IMR-90 (cell line): ENCODE measurements around the gene MUCL3. TPM values are rescaled to one million over a fixed set of nuclear protein-coding genes. Genes with fewer than 3 reads are reported as not detected.

Experiments used
- ATAC-seq: fragments of 200-7000 bp; cut with Tn5 transposase; 2 replicates; pipeline ENCODE4 v1.9.1; 2020; ENCODE audit warnings: low read depth, mild to moderate bottlenecking, moderate library complexity
- BruUV-seq: library from RNA; stranded (reverse); fragments of 400-500 nt; replicated peaks from 2 replicates; lab custom pipeline; 2021; lab: Mats Ljungman, UMichigan
- CTCF ChIA-PET: fragments of 300-600 bp; formaldehyde crosslinking; extraction: SDS; loops from one replicate; lab custom pipeline; 2021; ENCODE audit warnings: antibody characterized with exemption; lab: Yijun Ruan, JAX
- POLR2A ChIA-PET: fragments of 300-600 bp; sonication (Branson Sonifier 250); formaldehyde crosslinking; loops from one replicate; lab custom pipeline; 2022; ENCODE audit warnings: antibody characterized with exemption; ENCODE audit not compliant: unreplicated experiment; lab: Charles Lee
- DNase-seq: peaks from one replicate; pipeline ENCODE4 v3.0.0; 2013
- H2AFZ ChIP-seq: replicated peaks from 2 replicates; pipeline ENCODE3; 2013; ENCODE audit warnings: low read length, mild to moderate bottlenecking; ENCODE audit not compliant: poor library complexity
- H2AK5ac ChIP-seq: 2 replicates; pipeline ENCODE4 v1.6.1; 2013; ENCODE audit warnings: low read depth, low read length, inconsistent platforms
- H2AK9ac ChIP-seq: replicated peaks from 2 replicates; pipeline ENCODE3; 2013; ENCODE audit warnings: mild to moderate bottlenecking, low read depth, low read length, moderate library complexity; ENCODE audit not compliant: poor library complexity
- H2BK120ac ChIP-seq: 2 replicates; pipeline ENCODE4 v1.6.1; 2013; ENCODE audit warnings: low read depth, low read length, inconsistent platforms
- H2BK15ac ChIP-seq: 3 replicates; pipeline ENCODE4 v1.6.1; 2013; ENCODE audit warnings: low read depth, low read length, inconsistent platforms
- H2BK20ac ChIP-seq: 2 replicates; pipeline ENCODE4 v1.6.1; 2013; ENCODE audit warnings: low read depth, mild to moderate bottlenecking, inconsistent platforms, low read length, moderate library complexity
- H2BK5ac ChIP-seq: 2 replicates; pipeline ENCODE4 v1.6.1; 2013; ENCODE audit warnings: mild to moderate bottlenecking, low read depth, low read length, inconsistent platforms; ENCODE audit not compliant: poor library complexity, severe bottlenecking
- H3K14ac ChIP-seq: replicated peaks from 2 replicates; pipeline ENCODE4 v1.6.1; 2013; ENCODE audit warnings: low read depth, low read length, inconsistent platforms
- H3K18ac ChIP-seq: 2 replicates; pipeline ENCODE4 v1.6.1; 2013; ENCODE audit warnings: low read depth, low read length, control low read depth
- H3K23ac ChIP-seq: 2 replicates; pipeline ENCODE4 v1.6.1; 2013; ENCODE audit warnings: low read depth, low read length, inconsistent platforms
- H3K27ac ChIP-seq: 2 replicates; pipeline ENCODE4 v1.5.1; 2013; ENCODE audit warnings: mild to moderate bottlenecking, control low read depth, low read length; ENCODE audit not compliant: insufficient read depth
- H3K27me3 ChIP-seq: 2 replicates; pipeline ENCODE4 v1.6.1; 2013; ENCODE audit warnings: low read length; ENCODE audit not compliant: control insufficient read depth, insufficient read depth
- H3K36me3 ChIP-seq: 2 replicates; pipeline ENCODE4 v1.6.1; 2013; ENCODE audit warnings: low read length, mixed read lengths; ENCODE audit not compliant: control insufficient read depth, insufficient read depth
- H3K4ac ChIP-seq: 2 replicates; pipeline ENCODE4 v1.6.1; 2013; ENCODE audit warnings: low read depth, low read length, inconsistent platforms
- H3K4me1 ChIP-seq: 2 replicates; pipeline ENCODE4 v1.6.1; 2013; ENCODE audit warnings: low read length, mixed read lengths; ENCODE audit not compliant: control insufficient read depth, insufficient read depth
- H3K4me2 ChIP-seq: 2 replicates; pipeline ENCODE4 v1.6.1; 2013; ENCODE audit warnings: low read depth, mild to moderate bottlenecking, control low read depth, low read length, moderate library complexity
- H3K4me3 ChIP-seq: 2 replicates; pipeline ENCODE4 v1.5.1; 2013; ENCODE audit warnings: low read depth, mild to moderate bottlenecking, control low read depth, low read length, moderate library complexity; ENCODE audit not compliant: insufficient read depth
- H3K56ac ChIP-seq: 2 replicates; pipeline ENCODE4 v1.6.1; 2013; ENCODE audit warnings: low read length, inconsistent platforms; ENCODE audit not compliant: insufficient read depth; ENCODE audit errors: extremely low read depth
- H3K79me1 ChIP-seq, 2 experiments: 2 replicates each; pipeline ENCODE4 v1.6.1; 2013; ENCODE audit warnings: low read length in 2 of 2, inconsistent platforms in 1 of 2, low read depth in 1 of 2
- H3K9ac ChIP-seq: 2 replicates; pipeline ENCODE4 v1.6.1; 2013; ENCODE audit warnings: low read depth, low read length, control low read depth
- H3K9me1 ChIP-seq: 2 replicates; pipeline ENCODE4 v1.6.1; 2013; ENCODE audit warnings: low read length, inconsistent platforms; ENCODE audit not compliant: insufficient read depth
- H3K9me3 ChIP-seq: 2 replicates; pipeline ENCODE4 v1.6.1; 2013; ENCODE audit warnings: low read length; ENCODE audit not compliant: control insufficient read depth, insufficient read depth
- H4K20me1 ChIP-seq: 2 replicates; pipeline ENCODE4 v1.6.1; 2013; ENCODE audit warnings: low read length, inconsistent platforms; ENCODE audit not compliant: insufficient read depth
- H4K5ac ChIP-seq: 2 replicates; pipeline ENCODE4 v1.6.1; 2013; ENCODE audit warnings: mild to moderate bottlenecking, low read depth, low read length, control low read depth
- H4K8ac ChIP-seq, 2 experiments: 2 replicates each; pipeline ENCODE4 v1.6.1; 2013; ENCODE audit warnings: low read depth in 2 of 2, low read length in 2 of 2, control low read depth in 1 of 2, inconsistent platforms in 1 of 2
- H4K91ac ChIP-seq: 2 replicates; pipeline ENCODE4 v1.6.1; 2013; ENCODE audit warnings: low read depth, low read length, inconsistent platforms; ENCODE audit not compliant: insufficient read depth
- CEBPB ChIP-seq: IDR thresholded peaks from 2 replicates; pipeline ENCODE4 v1.6.1; 2012; ENCODE audit warnings: low read depth, low read length, improper control_type of control experiment
- CHD1 ChIP-seq: IDR thresholded peaks from 2 replicates; pipeline ENCODE4 v1.6.1; 2012; ENCODE audit warnings: low read depth, low read length, improper control_type of control experiment
- MXI1 ChIP-seq: IDR thresholded peaks from 2 replicates; pipeline ENCODE4 v1.6.1; 2012; ENCODE audit warnings: low read depth, mild to moderate bottlenecking, low read length, moderate library complexity, borderline replicate concordance
- POLR2A ChIP-seq: IDR thresholded peaks from 2 replicates; pipeline ENCODE4 v1.6.1; 2012; ENCODE audit warnings: mild to moderate bottlenecking, low read depth, low read length
- WGBS, 2 experiments: methylation state at CpG; one replicate each; pipeline versions ENCODE4 v1.1.5 to v1.1.7; 2013; ENCODE audit warnings: missing lambda C conversion rate in 2 of 2; ENCODE audit not compliant: insufficient read length in 1 of 2; ENCODE audit errors: extremely low coverage in 2 of 2; 5-methylcytosine and 5-hydroxymethylcytosine counted together
- dilution Hi-C: fragments of 300-500 bp; cut with HindIII; formaldehyde crosslinking; loops from one replicate; pipeline ENCODE4 v1.14.3; 2018; ENCODE audit warnings: low sequenced_read_pairs; ENCODE audit not compliant: unreplicated experiment
- in situ Hi-C: fragments of 300-500 bp; cut with MboI; formaldehyde crosslinking; loops from 3 replicates; pipeline ENCODE4 v1.14.3; 2019; ENCODE audit warnings: low sequenced_read_pairs, inconsistent platforms, mixed read lengths
- intact Hi-C: fragments of 100-400 bp; cut with micrococcal nuclease; formaldehyde crosslinking; loops from 2 replicates; pipeline ENCODE4 v1.10.0; 2022
- polyA plus RNA-seq, 3 experiments: library from polyadenylated mRNA; depleted of rRNA; stranded (reverse); fragments of >200 nt; gene quantifications; 2 replicates each; pipeline ENCODE4 v1.2.3, GENCODE V29; 2012; ENCODE audit warnings: low replicate concordance in 1 of 3
- total RNA-seq: library from RNA; depleted of rRNA; stranded (reverse); fragments of >200 nt; gene quantifications from 2 replicates; pipeline ENCODE4 v1.2.3, GENCODE V29; 2012

The MUCL3 gene
- total and polyA plus RNA-seq, 2 of the 4 experiments (the other 2 are of a cell fraction) = not detected

- dilution Hi-C loops = no loop called here
- Histone ChIP-seq H3K9me3 (no peaks in the 10 kb centered on the region), H4K8ac (no peak overlapping the region), H3K4me1 (no peaks in the 10 kb centered on the region), H4K91ac (no peak overlapping the region), H3K4ac (no peak overlapping the region), H2AK5ac (no peak overlapping the region), H4K20me1 (no peaks in the 10 kb centered on the region), H3K9ac (no peak overlapping the region), H3K27ac (no peak overlapping the region), H3K9me1 (no peaks in the 10 kb centered on the region; the same call in 1 of the 2 replicates), H3K36me3 (no peaks in the 10 kb centered on the region), H3K27me3 (peaks cover 5% of the 10 kb centered on the region), H3K14ac (no peak overlapping the region), H2AFZ (no peak overlapping the region), H3K18ac (no peak overlapping the region), H2AK9ac (no peak overlapping the region), H4K5ac (no peak overlapping the region), H3K4me2 (no peak overlapping the region), H3K79me1 (no peaks in the 10 kb centered on the region), H3K4me3 (no peak overlapping the region), H3K23ac (no peak overlapping the region), H2BK120ac (no peak overlapping the region), H2BK5ac (no peak overlapping the region), H2BK20ac (no peak overlapping the region), H3K56ac (no peak overlapping the region), H2BK15ac (no peak overlapping the region)
- ATAC-seq (no peak), DNase-seq (no peak)
- ChIA-PET CTCF (interaction anchor here (0.6 kb wide), 1 partner anchor 10 kb away, joined by 3 read pairs; no protein-coding TSS in a partner anchor), POLR2A (no interaction called here)
- no peak for TF ChIP-seq POLR2A
- TF ChIP-seq MXI1 = no peak
- TF ChIP-seq CHD1 = no peak
- no peak for TF ChIP-seq CEBPB
- intact Hi-C loops = no loop called here
- 67% methylated on average over 8 of the region's 13 CpGs; no CpG with 5 or more reads in 1 of the 2 experiments for WGBS, 2 experiments
- in situ Hi-C loops = no loop called here
- BruUV-seq = no TSS peak
Observed at GRCh38 chr6:31001281-31001888, 60.6 kb downstream of the MUCL3 start.
